ENCODE measurements around the gene ALKBH3. TPM values are rescaled to one million over a fixed set of nuclear protein-coding genes. Genes with fewer than 3 reads are reported as not detected.

The ALKBH3 gene
- total and polyA plus RNA-seq, 10 of the 15 experiments (the other 5 are each of a cell fraction or from before 2014, with no cell fraction given): 22.1 to 50.8 (median 38.5) TPM

DNA sequence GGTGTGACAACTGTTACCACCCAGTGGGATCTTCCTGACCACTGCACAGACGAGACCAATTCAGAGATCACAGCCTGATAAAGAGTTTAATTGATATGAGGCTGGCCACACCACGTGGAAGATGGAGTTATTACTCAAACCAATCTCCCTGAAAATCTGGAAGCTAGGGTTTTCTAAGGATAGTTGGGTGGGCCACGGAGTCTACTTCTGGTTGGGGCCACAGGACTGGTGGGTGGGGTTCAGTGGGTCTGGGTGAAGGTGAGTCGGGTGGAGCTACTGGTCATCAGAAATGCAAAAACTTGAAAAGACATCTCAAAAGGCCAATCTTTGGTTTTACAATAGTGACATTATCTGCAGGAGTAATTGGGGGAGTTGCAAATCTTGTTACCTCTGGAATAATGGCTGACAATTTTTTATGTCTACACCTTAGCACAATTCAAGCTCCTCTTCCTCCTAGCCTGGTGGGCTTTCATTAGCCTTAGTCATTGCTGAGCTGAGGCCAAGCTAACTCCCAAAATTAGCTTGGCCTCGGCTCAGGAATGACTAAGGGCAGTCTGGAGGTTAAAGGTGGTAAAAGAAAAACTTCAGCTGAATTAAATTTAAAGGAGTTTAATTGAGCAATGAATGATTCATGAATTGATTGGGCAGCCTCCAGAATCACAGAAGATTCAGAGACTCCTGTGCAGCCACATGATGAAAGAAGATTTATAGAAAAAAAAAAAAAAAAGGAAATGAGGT is 74.9 kb downstream of the ALKBH3 start:
- in situ Hi-C loops (cut with MboI): no loop called here
- WGBS (ENCODE audit: insufficient coverage, insufficient replicate concordance, low lambda C conversion rate, missing lambda C conversion rate): 5% methylated on average over 5 of the region's 5 CpGs
- H3K4me1 ChIP-seq (ENCODE audit: control insufficient read depth, insufficient read depth, low read length): no peaks in the 10 kb centered on the region
- H3K9me3 ChIP-seq (replicated peaks; ENCODE audit: control insufficient read depth, insufficient read depth, low read length): no peaks in the 10 kb centered on the region; the same call in 2 of the 3 replicates
- H3K4me3 ChIP-seq: no peak overlapping the region
- ChIA-PET CTCF (interaction anchor here (0.6 kb wide), 1 partner anchor 724 kb away, joined by 5 read pairs; no protein-coding TSS in a partner anchor), RAD21 (ENCODE audit: unreplicated experiment) (no interaction called here), SMC1A (ENCODE audit: uncharacterized antibody, unreplicated experiment) (interaction anchor here (0.6 to 2.0 kb wide), 3 partner anchors 9 to 1185 kb away, joined by 3 to 5 read pairs (median 3); no protein-coding TSS in a partner anchor), POLR2A (interaction anchor here (0.7 kb wide), 1 partner anchor 111 kb away, joined by 3 read pairs; the partner anchor contains the start of gene ACCS)
- ATAC-seq (no peak), FAIRE-seq (no peak), DNase-seq (ENCODE audit: low read depth, low spot score) (no peak)
- no peak overlapping the region for H3K9ac ChIP-seq (ENCODE audit: control insufficient read depth, insufficient read depth, low read length)
- no peaks in the 10 kb centered on the region for H4K20me1 ChIP-seq (ENCODE audit: control insufficient read depth, insufficient read depth)
- H3K27ac ChIP-seq (ENCODE audit: control insufficient read depth, insufficient read depth): no peak overlapping the region
- H3K27me3 ChIP-seq (replicated peaks in 1 of 2; ENCODE audit: control insufficient read depth in 2 of 2, insufficient read depth in 2 of 2, low read length in 1 of 2): no peaks in the 10 kb centered on the region; a peak in 3 of 4 replicates
- no peak overlapping the region for H2AFZ ChIP-seq (ENCODE audit: control insufficient read depth, low read depth, low read length)
- BruUV-seq (replicated peaks): no TSS peak
- no peak overlapping the region for H3K4me2 ChIP-seq (ENCODE audit: control insufficient read depth, insufficient read depth)
- intact Hi-C loops (cut with micrococcal nuclease; ENCODE audit: unreplicated experiment): no loop called here
- no peaks in the 10 kb centered on the region for H3K36me3 ChIP-seq (ENCODE audit: control insufficient read depth in 2 of 2, insufficient read depth in 2 of 2, low read length in 1 of 2)
- H3K79me2 ChIP-seq (ENCODE audit: control insufficient read depth, insufficient read depth, low read length): no peaks in the 10 kb centered on the region
- no peak for TF ChIP-seq CUX1 (IDR thresholded peaks at IDR 0.05; ENCODE audit: insufficient replicate concordance, low read depth, low read length)
- TF ChIP-seq ZNF274 (IDR thresholded peaks at IDR 0.05; ENCODE audit: insufficient read depth, insufficient read length): no peak
- TF ChIP-seq MXI1 (IDR thresholded peaks at IDR 0.05; ENCODE audit: low read depth, low read length): no peak
- TF ChIP-seq, protein P1, sequence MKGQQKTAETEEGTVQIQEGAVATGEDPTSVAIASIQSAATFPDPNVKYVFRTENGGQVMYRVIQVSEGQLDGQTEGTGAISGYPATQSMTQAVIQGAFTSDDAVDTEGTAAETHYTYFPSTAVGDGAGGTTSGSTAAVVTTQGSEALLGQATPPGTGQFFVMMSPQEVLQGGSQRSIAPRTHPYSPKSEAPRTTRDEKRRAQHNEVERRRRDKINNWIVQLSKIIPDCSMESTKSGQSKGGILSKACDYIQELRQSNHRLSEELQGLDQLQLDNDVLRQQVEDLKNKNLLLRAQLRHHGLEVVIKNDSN (IDR thresholded peaks at IDR 0.05; ENCODE audit: borderline replicate concordance, extremely low read length, insufficient read depth, low read depth, low read length): no peak
- no peak for TF ChIP-seq YY1 (IDR thresholded peaks at IDR 0.05; ENCODE audit: low read depth, low read length)
- TF ChIP-seq, protein P2, sequence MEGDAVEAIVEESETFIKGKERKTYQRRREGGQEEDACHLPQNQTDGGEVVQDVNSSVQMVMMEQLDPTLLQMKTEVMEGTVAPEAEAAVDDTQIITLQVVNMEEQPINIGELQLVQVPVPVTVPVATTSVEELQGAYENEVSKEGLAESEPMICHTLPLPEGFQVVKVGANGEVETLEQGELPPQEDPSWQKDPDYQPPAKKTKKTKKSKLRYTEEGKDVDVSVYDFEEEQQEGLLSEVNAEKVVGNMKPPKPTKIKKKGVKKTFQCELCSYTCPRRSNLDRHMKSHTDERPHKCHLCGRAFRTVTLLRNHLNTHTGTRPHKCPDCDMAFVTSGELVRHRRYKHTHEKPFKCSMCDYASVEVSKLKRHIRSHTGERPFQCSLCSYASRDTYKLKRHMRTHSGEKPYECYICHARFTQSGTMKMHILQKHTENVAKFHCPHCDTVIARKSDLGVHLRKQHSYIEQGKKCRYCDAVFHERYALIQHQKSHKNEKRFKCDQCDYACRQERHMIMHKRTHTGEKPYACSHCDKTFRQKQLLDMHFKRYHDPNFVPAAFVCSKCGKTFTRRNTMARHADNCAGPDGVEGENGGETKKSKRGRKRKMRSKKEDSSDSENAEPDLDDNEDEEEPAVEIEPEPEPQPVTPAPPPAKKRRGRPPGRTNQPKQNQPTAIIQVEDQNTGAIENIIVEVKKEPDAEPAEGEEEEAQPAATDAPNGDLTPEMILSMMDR (IDR thresholded peaks at IDR 0.05 in 2 of 3, conservative IDR thresholded peaks at IDR 0.05 in 1 of 3; ENCODE audit: control insufficient read depth in 2 of 3, extremely low read depth in 1 of 3, insufficient read depth in 1 of 3, low read depth in 3 of 3, low read length in 3 of 3): no peak
- no peak for TF ChIP-seq ZBTB11 (CRISPR knock-in tag; IDR thresholded peaks at IDR 0.05)
- no peak for TF ChIP-seq IRF4 (IDR thresholded peaks at IDR 0.05; ENCODE audit: low read depth, low read length)
- TF ChIP-seq POLR2AphosphoS5 (IDR thresholded peaks at IDR 0.05; ENCODE audit: low read length): no peak
- TF ChIP-seq ETV6 (conservative IDR thresholded peaks at IDR 0.05 in 1 of 2, IDR thresholded peaks at IDR 0.05 in 1 of 2; ENCODE audit: borderline replicate concordance in 1 of 2, low read depth in 1 of 2): no peak

Data from GM12878 (cell line).